Measurements from ENCODE around the gene FBXW4. TPM values are rescaled to one million over a fixed set of nuclear protein-coding genes. Genes with fewer than 3 reads are reported as not detected.

FBXW4 gene
- total and polyA plus RNA-seq, 2 of the 8 experiments (the other 6 are each of a cell fraction or from before 2014, with no cell fraction given) = 29.0 to 32.8 TPM

- Histone ChIP-seq H2BK12ac (ENCODE audit: low read depth, low read length) (no peak overlapping the region), H2BK120ac (replicated peaks; ENCODE audit: low read depth, low read length) (no peak overlapping the region), H2AK5ac (ENCODE audit: low read depth, low read length) (no peak overlapping the region), H3K4me1 (replicated peaks in 1 of 4; ENCODE audit: control insufficient read depth in 3 of 4, insufficient read depth in 4 of 4, low read length in 3 of 4) (peaks cover 2 to 7% (median 3%) of the 10 kb centered on the region in 4 experiments; a peak in 5 of 7 replicates), H3K4me3 (ENCODE audit: extremely low read depth in 1 of 4, insufficient read depth in 2 of 4, low read depth in 3 of 4, low read length in 4 of 4) (no peak overlapping the region), H3K36me3 (ENCODE audit: control insufficient read depth in 2 of 4, insufficient read depth in 4 of 4, low read length in 3 of 4) (no peaks in the 10 kb centered on the region), H4K8ac (ENCODE audit: extremely low read depth, insufficient read depth, low read length) (no peak overlapping the region), H2BK20ac (ENCODE audit: low read length) (no peak overlapping the region), H3K56ac (replicated peaks; ENCODE audit: insufficient read length, low read depth, low read length) (no peak overlapping the region), H3K27me3 (replicated peaks in 1 of 4; ENCODE audit: control insufficient read depth in 3 of 4, extremely low read depth in 1 of 4, insufficient read depth in 3 of 4, low read length in 3 of 4) (no peaks in the 10 kb centered on the region), H4K20me1 (replicated peaks in 1 of 2; ENCODE audit: control insufficient read depth in 1 of 2, insufficient read depth in 2 of 2, low read length in 2 of 2) (peaks cover 2 to 6% of the 10 kb centered on the region in 2 experiments), H3K27ac (ENCODE audit: low read depth, low read length) (no peak overlapping the region), H3K79me1 (ENCODE audit: low read depth, low read length) (no peaks in the 10 kb centered on the region; the same call in 1 of the 2 replicates), H2BK5ac (ENCODE audit: low read depth, low read length) (no peak overlapping the region), H4K91ac (replicated peaks; ENCODE audit: insufficient read length, low read length) (no peak overlapping the region), H3K14ac (ENCODE audit: insufficient read length) (no peak overlapping the region), H3K4ac (replicated peaks; ENCODE audit: insufficient read length, low read depth, low read length) (no peak overlapping the region), H2AFZ (ENCODE audit: low read length) (no peak overlapping the region), H3K9me3 (ENCODE audit: insufficient read depth in 2 of 2, low read depth in 1 of 2, low read length in 1 of 2) (no peaks in the 10 kb centered on the region), H4K5ac (ENCODE audit: insufficient read length, low read depth, low read length) (no peak overlapping the region), H3K18ac (ENCODE audit: extremely low read depth, low read length) (no peak overlapping the region), H3K23me2 (ENCODE audit: low read depth, low read length) (no peaks in the 10 kb centered on the region; the same call in 1 of the 2 replicates), H3K4me2 (ENCODE audit: insufficient read depth in 1 of 2, low read depth in 2 of 2, low read length in 2 of 2) (no peak overlapping the region), H2BK15ac (ENCODE audit: low read length) (no peak overlapping the region), H3K23ac (ENCODE audit: insufficient read length) (no peak overlapping the region), H3K79me2 (ENCODE audit: control insufficient read depth in 1 of 2, insufficient read depth in 2 of 2, low read length in 2 of 2) (peaks cover 0 to 33% of the 10 kb centered on the region in 2 experiments; a peak in 2 of 4 replicates), H3K9ac (replicated peaks in 1 of 4; ENCODE audit: extremely low read depth in 1 of 4, low read depth in 3 of 4, low read length in 3 of 4) (no peak overlapping the region)
- DNase-seq (ENCODE audit: low read depth in 1 of 2, low spot score in 2 of 2) (no peak), FAIRE-seq (no peak)
- 88% methylated on average over 3 of the region's 3 CpGs; no CpG with 5 or more reads in 1 of the 2 experiments for WGBS, 2 experiments (ENCODE audit: extremely low coverage in 1 of 2, insufficient coverage in 1 of 2, insufficient read length in 1 of 2, insufficient replicate concordance in 2 of 2, low coverage in 1 of 2, low lambda C conversion rate in 2 of 2, missing lambda C conversion rate in 1 of 2)
- ChIA-PET POLR2A (ENCODE audit: partially characterized antibody) (no interaction called here), CTCF (ENCODE audit: partially characterized antibody) (interaction anchor here (0.9 to 2.0 kb wide), 5 partner anchors 16 to 95 kb away, joined by 3 to 8 read pairs (median 3); no protein-coding TSS in a partner anchor)
- TF ChIP-seq KDM4A (IDR thresholded peaks at IDR 0.05; ENCODE audit: low read depth, low read length, severe bottlenecking) (no peak), CREB1 (IDR thresholded peaks at IDR 0.05) (no peak), JUN (IDR thresholded peaks at IDR 0.05; ENCODE audit: low read depth, low read length) (no peak), BCL11A (IDR thresholded peaks at IDR 0.05; ENCODE audit: low read depth in 2 of 2, low read length in 2 of 2) (no peak), BACH1 (IDR thresholded peaks at IDR 0.05; ENCODE audit: low read length) (no peak), SIX5 (IDR thresholded peaks at IDR 0.05; ENCODE audit: low read depth, low read length) (no peak), YY1 (IDR thresholded peaks at IDR 0.05; ENCODE audit: low read depth, low read length) (no peak)
These were observed 7.8 kb downstream of the FBXW4 start for GRCh38 chr10:101687071-101687658.

All from H1 (cell line).